C4-2B (cell line): ENCODE data around the gene SEPTIN8.

Experiments used
- H3K27ac ChIP-seq: fragments of 450-650 bp; 2 replicates; pipeline ENCODE4 v1.5.1; 2017
- CTCF ChIP-seq: fragments of 450-650 bp; conservative IDR thresholded peaks from 2 replicates; pipeline ENCODE4 v1.5.1; 2017; ENCODE audit warnings: mild to moderate bottlenecking
- ZFX ChIP-seq: fragments of 450-650 bp; IDR thresholded peaks from 2 replicates; pipeline ENCODE4 v1.6.1; 2017

Gene SEPTIN8

GRCh38 chr5:132816083-132816482 lies 39.0 kb upstream of the SEPTIN8 start:
- no peak for TF ChIP-seq CTCF
- no peak for TF ChIP-seq ZFX
- H3K27ac ChIP-seq = no peak overlapping the region

- TF ChIP-seq CTCF = no peak
- TF ChIP-seq ZFX = no peak
- no peak overlapping the region for H3K27ac ChIP-seq
Measured at GRCh38 chr5:132815454-132815853, 38.4 kb upstream of the SEPTIN8 start.

GRCh38 chr5:132814503-132815294 lies 37.7 kb upstream of the SEPTIN8 start:
- TF ChIP-seq CTCF = no peak
- no peak for TF ChIP-seq ZFX
- no peak overlapping the region for H3K27ac ChIP-seq

GRCh38 chr5:132813599-132814502 lies 36.8 kb upstream of the SEPTIN8 start:
- TF ChIP-seq CTCF = no peak
- TF ChIP-seq ZFX = no peak
- H3K27ac ChIP-seq = no peak overlapping the region; the same call in 1 of the 2 replicates

GRCh38 chr5:132812781-132813598 lies 36.0 kb upstream of the SEPTIN8 start, which contains the start of gene SOWAHA:
TSS of gene SOWAHA (plus strand) at chr5:132813302. CDS start at chr5:132813622, 320 bp downstream.
- no peak for TF ChIP-seq CTCF
- no peak for TF ChIP-seq ZFX

GRCh38 chr5:132812123-132812765 lies 35.2 kb upstream of the SEPTIN8 start:
- TF ChIP-seq ZFX (no peak), CTCF (no peak)
- H3K27ac ChIP-seq = no peak overlapping the region

More at GRCh38 chr5:132812781-132813598, 36.0 kb upstream of the SEPTIN8 start, which contains the start of gene SOWAHA:
- no peak within 1 kb of the TSS; the same call in 1 of the 2 replicates for H3K27ac ChIP-seq
